Caco-2 (cell line): ENCODE data around the gene THOP1. TPM values are rescaled to one million over a fixed set of nuclear protein-coding genes. Genes with fewer than 3 reads are reported as not detected.

Experiments used
- BruUV-seq: library from RNA; stranded (reverse); fragments of 400-500 nt; replicated peaks from 2 replicates; lab custom pipeline; 2021; lab: Mats Ljungman, UMichigan
- CTCF ChIA-PET: fragments of 300-600 bp; sonication (Branson Sonifier 250); formaldehyde crosslinking; loops from one replicate; lab custom pipeline; 2022; ENCODE audit warnings: antibody characterized with exemption; lab: Charles Lee
- POLR2A ChIA-PET: fragments of 300-600 bp; sonication (Branson Sonifier 250); formaldehyde crosslinking; loops from one replicate; lab custom pipeline; 2022; ENCODE audit warnings: antibody characterized with exemption; lab: Charles Lee
- DNase-seq, 2 experiments: peaks; one replicate each; pipeline versions ENCODE4 v3.0.0 to v3.0.0-alpha.2; 2020 to 2022
- H3K27me3 ChIP-seq: replicated peaks from 2 replicates; pipeline ENCODE4 v1.6.0; 2011; ENCODE audit warnings: low read length; ENCODE audit not compliant: control insufficient read depth, insufficient read depth
- H3K36me3 ChIP-seq: 2 replicates; pipeline ENCODE4 v1.5.1; 2011; ENCODE audit warnings: low read length; ENCODE audit not compliant: control insufficient read depth, insufficient read depth
- H3K4me1 ChIP-seq: fragments of 250-450 bp; sonication (Bioruptor Pico); 2 replicates; pipeline ENCODE4 v1.5.1; 2020; ENCODE audit warnings: mild to moderate bottlenecking
- H3K4me3 ChIP-seq: 2 replicates; pipeline ENCODE4 v1.5.1; 2011; ENCODE audit warnings: low read depth, mild to moderate bottlenecking, control low read depth, low read length
- H3K9me3 ChIP-seq: fragments of 250-450 bp; sonication (Bioruptor Pico); 2 replicates; pipeline ENCODE4 v1.5.1; 2020; ENCODE audit warnings: mild to moderate bottlenecking, moderate library complexity
- H3K27ac Mint-ChIP-seq: one replicate; pipeline ENCODE4 v1.8.0; 2022; ENCODE audit warnings: mixed read lengths; ENCODE audit not compliant: unreplicated experiment
- H3K27me3 Mint-ChIP-seq: one replicate; pipeline ENCODE4 v1.8.0; 2022; ENCODE audit warnings: mixed read lengths; ENCODE audit not compliant: insufficient read depth, unreplicated experiment
- H3K36me3 Mint-ChIP-seq: one replicate; pipeline ENCODE4 v1.8.0; 2022; ENCODE audit warnings: mild to moderate bottlenecking, mixed read lengths; ENCODE audit not compliant: insufficient read depth, unreplicated experiment
- H3K4me1 Mint-ChIP-seq: one replicate; pipeline ENCODE4 v1.8.0; 2022; ENCODE audit warnings: low read depth, mixed read lengths; ENCODE audit not compliant: unreplicated experiment
- H3K4me3 Mint-ChIP-seq: one replicate; pipeline ENCODE4 v1.8.0; 2022; ENCODE audit warnings: mild to moderate bottlenecking, moderate library complexity, mixed read lengths; ENCODE audit not compliant: unreplicated experiment
- H3K9me3 Mint-ChIP-seq: one replicate; pipeline ENCODE4 v1.8.0; 2022; ENCODE audit warnings: mixed read lengths; ENCODE audit not compliant: unreplicated experiment
- intact Hi-C: fragments of 100-400 bp; cut with micrococcal nuclease; formaldehyde crosslinking; loops from one replicate; pipeline ENCODE4 v1.10.0; 2022; ENCODE audit not compliant: unreplicated experiment
- total RNA-seq: library from RNA; stranded (reverse); gene quantifications from 2 replicates; pipeline ENCODE4 v1.2.3, GENCODE V29; 2022
- TF ChIP-seq, protein P1 (sequence below), 2 experiments: fragments of 200-600 bp in 1 of 2; IDR thresholded peaks; 1 replicate in 1 of 2; 2 replicates in 1 of 2; pipeline versions ENCODE4 v1.5.1 to v1.8.0; 2011 to 2022; ENCODE audit warnings: antibody characterized with exemption in 1 of 2, control low read depth in 1 of 2, inconsistent platforms in 1 of 2, low read depth in 1 of 2, low read length in 1 of 2, mild to moderate bottlenecking in 1 of 2, moderate library complexity in 1 of 2; ENCODE audit not compliant: insufficient read depth in 1 of 2, severe bottlenecking in 1 of 2, unreplicated experiment in 1 of 2

The THOP1 gene
- total RNA-seq, 1 experiment from 2014 or later, result 118 TPM

DNA sequence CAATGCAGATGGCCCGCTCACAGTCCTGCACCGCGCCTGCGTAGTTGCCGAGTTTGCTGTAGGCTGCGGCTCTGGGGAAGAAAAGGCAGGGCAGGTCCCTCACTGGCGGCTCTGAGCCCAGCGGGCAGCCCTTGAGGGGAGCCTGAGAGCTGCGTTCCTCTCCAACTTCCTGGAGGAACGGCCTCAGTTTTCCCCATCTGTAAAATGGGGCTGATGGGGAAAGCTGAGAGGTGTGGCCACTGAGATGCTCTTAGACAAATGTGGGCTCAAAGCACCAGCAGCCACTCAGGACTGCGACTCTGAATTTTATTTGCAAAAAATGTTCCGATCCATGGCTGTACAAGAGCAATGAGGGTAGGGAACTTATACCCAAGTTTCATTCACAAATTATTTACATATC lies 21.6 kb upstream of the THOP1 start:
- Mint-ChIP-seq H3K27ac (no peak overlapping the region), H3K4me3 (no peak overlapping the region), H3K27me3 (no peaks in the 10 kb centered on the region), H3K36me3 (peaks cover 77% of the 10 kb centered on the region), H3K4me1 (no peaks in the 10 kb centered on the region), H3K9me3 (no peaks in the 10 kb centered on the region)
- no peaks in the 10 kb centered on the region for H3K9me3 ChIP-seq
- POLR2A ChIA-PET, result no interaction called here
- intact Hi-C loops, result no loop called here
- CTCF ChIA-PET, result no interaction called here
- no peak overlapping the region for H3K4me3 ChIP-seq
- TF ChIP-seq, protein P1, sequence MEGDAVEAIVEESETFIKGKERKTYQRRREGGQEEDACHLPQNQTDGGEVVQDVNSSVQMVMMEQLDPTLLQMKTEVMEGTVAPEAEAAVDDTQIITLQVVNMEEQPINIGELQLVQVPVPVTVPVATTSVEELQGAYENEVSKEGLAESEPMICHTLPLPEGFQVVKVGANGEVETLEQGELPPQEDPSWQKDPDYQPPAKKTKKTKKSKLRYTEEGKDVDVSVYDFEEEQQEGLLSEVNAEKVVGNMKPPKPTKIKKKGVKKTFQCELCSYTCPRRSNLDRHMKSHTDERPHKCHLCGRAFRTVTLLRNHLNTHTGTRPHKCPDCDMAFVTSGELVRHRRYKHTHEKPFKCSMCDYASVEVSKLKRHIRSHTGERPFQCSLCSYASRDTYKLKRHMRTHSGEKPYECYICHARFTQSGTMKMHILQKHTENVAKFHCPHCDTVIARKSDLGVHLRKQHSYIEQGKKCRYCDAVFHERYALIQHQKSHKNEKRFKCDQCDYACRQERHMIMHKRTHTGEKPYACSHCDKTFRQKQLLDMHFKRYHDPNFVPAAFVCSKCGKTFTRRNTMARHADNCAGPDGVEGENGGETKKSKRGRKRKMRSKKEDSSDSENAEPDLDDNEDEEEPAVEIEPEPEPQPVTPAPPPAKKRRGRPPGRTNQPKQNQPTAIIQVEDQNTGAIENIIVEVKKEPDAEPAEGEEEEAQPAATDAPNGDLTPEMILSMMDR (IDR thresholded peaks at IDR 0.05; ENCODE audit: insufficient read depth in 1 of 2, low read depth in 1 of 2, low read length in 1 of 2, severe bottlenecking in 1 of 2, unreplicated experiment in 1 of 2), result no peak
- no peaks in the 10 kb centered on the region for H3K27me3 ChIP-seq
- H3K36me3 ChIP-seq, result no peaks in the 10 kb centered on the region
- no TSS peak for BruUV-seq
- H3K4me1 ChIP-seq, result no peaks in the 10 kb centered on the region
- DNase-seq, result no peak

DNA sequence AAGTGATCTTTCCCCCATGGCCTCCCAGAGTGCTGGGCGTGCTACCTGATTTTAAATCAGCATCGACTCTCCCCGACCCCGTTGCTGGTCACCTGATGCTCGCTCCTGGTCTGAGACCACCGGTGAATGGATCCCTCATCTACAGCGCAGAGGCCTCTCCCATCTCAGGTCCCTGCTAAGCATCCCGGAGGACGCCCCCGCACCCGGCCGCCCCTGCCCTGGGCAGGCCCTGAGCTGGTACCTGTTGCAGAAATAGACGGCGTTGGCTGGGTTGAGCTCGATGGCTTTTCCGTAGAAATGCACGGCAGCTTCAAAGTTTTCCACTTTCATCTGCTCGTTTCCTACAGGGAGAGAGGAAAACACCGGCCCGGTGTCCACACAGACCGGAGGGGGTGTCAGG lies 20.4 kb upstream of the THOP1 start:
- CTCF ChIA-PET, result interaction anchor here (1.0 kb wide), 1 partner anchor 117 kb away, joined by 3 read pairs; no protein-coding TSS in a partner anchor
- BruUV-seq, result no TSS peak
- Histone ChIP-seq H3K4me3 (no peak overlapping the region), H3K4me1 (no peaks in the 10 kb centered on the region), H3K27me3 (no peaks in the 10 kb centered on the region), H3K9me3 (no peaks in the 10 kb centered on the region), H3K36me3 (no peaks in the 10 kb centered on the region)
- Mint-ChIP-seq H3K27me3 (no peaks in the 10 kb centered on the region), H3K9me3 (no peaks in the 10 kb centered on the region), H3K4me3 (no peak overlapping the region), H3K27ac (no peak overlapping the region), H3K4me1 (no peaks in the 10 kb centered on the region), H3K36me3 (peaks cover 68% of the 10 kb centered on the region)
- DNase-seq, result no peak
- intact Hi-C loops, result no loop called here
- TF ChIP-seq, protein P1 (IDR thresholded peaks at IDR 0.05; ENCODE audit: insufficient read depth in 1 of 2, low read depth in 1 of 2, low read length in 1 of 2, severe bottlenecking in 1 of 2, unreplicated experiment in 1 of 2), result no peak
- POLR2A ChIA-PET, result no interaction called here

DNA sequence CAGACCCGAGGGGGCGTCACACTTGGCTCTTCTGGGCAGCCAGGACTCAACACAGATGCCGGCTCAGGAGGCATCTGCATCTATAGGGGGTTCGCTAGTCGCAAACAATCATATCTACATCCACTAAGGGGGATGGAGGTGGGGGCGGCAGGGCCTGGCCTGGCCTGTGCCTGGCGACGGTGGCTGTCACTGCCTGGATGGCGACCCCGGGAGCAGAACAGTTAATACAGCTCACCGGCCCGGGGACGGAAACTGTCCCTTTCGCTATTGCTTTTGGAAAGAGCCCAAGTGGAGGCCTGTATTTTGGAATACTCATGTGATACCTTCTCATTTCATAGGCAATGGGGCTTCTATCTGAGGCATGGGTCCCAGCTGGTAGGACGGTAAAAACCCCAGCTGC lies 19.9 kb upstream of the THOP1 start:
- no peaks in the 10 kb centered on the region for H3K27me3 ChIP-seq
- peaks cover 64% of the 10 kb centered on the region for H3K36me3 Mint-ChIP-seq
- no TSS peak for BruUV-seq
- H3K27ac Mint-ChIP-seq, result no peak overlapping the region
- no peaks in the 10 kb centered on the region for H3K4me1 Mint-ChIP-seq
- no peaks in the 10 kb centered on the region for H3K4me1 ChIP-seq
- ChIA-PET CTCF (interaction anchor here (1.0 kb wide), 1 partner anchor 117 kb away, joined by 3 read pairs; no protein-coding TSS in a partner anchor), POLR2A (no interaction called here)
- H3K9me3 Mint-ChIP-seq, result no peaks in the 10 kb centered on the region
- H3K4me3 Mint-ChIP-seq, result no peak overlapping the region
- H3K9me3 ChIP-seq, result no peaks in the 10 kb centered on the region
- TF ChIP-seq, protein P1 (IDR thresholded peaks at IDR 0.05; ENCODE audit: insufficient read depth in 1 of 2, low read depth in 1 of 2, low read length in 1 of 2, severe bottlenecking in 1 of 2, unreplicated experiment in 1 of 2), result no peak
- no peak for DNase-seq
- intact Hi-C loops, result no loop called here
- no peaks in the 10 kb centered on the region for H3K27me3 Mint-ChIP-seq
- H3K4me3 ChIP-seq, result no peak overlapping the region
- H3K36me3 ChIP-seq, result no peaks in the 10 kb centered on the region
